HG03095 (cell line): Measurements from ENCODE around the gene FAHD1.
A peak's percentile ranks its signal among the peaks of the same experiment; 100 is the strongest.

Experiments
- ATAC-seq: cut with Tn5 transposase; IDR thresholded peaks from one replicate; pipeline ENCODE4 v1.9.1; 2021; ENCODE audit warnings: moderate library complexity; ENCODE audit not compliant: unreplicated experiment

Gene FAHD1

GRCh38 chr16:1826691-1827573 lies at the start of gene FAHD1, which contains the start of gene HAGH:
FAHD1 (plus strand) TSS chr16:1827206; CDS start chr16:1827239, 33 bp downstream.
HAGH (minus strand) TSS chr16:1826825; CDS start chr16:1826787, 38 bp downstream.
- ATAC-seq: peak; percentile 76

GRCh38 chr16:1777375-1778199 lies 49.4 kb upstream of the FAHD1 start:
- no peak for ATAC-seq

- no peak for ATAC-seq
Observed at GRCh38 chr16:1778200-1779179, 48.5 kb upstream of the FAHD1 start.

GRCh38 chr16:1779234-1779701 lies 47.7 kb upstream of the FAHD1 start:
- no peak for ATAC-seq

GRCh38 chr16:1779741-1780676 lies 47.0 kb upstream of the FAHD1 start:
- no peak for ATAC-seq

- ATAC-seq: no peak
Observed at GRCh38 chr16:1780677-1781072, 46.3 kb upstream of the FAHD1 start.

GRCh38 chr16:1781254-1781653 lies 45.8 kb upstream of the FAHD1 start:
- no peak for ATAC-seq

- no peak for ATAC-seq
Observed at GRCh38 chr16:1781758-1782407, 45.1 kb upstream of the FAHD1 start.

- ATAC-seq: peak; percentile 73
Observed at GRCh38 chr16:1782408-1783264, 44.4 kb upstream of the FAHD1 start, which contains the start of the genes NUBP2 and SPSB3. NUBP2 (plus strand) TSS chr16:1782960; CDS start chr16:1783021, 61 bp downstream. SPSB3 (minus strand) TSS chr16:1782571; CDS start chr16:1781483, 1,088 bp downstream.

GRCh38 chr16:1784977-1785845 lies 41.8 kb upstream of the FAHD1 start:
- no peak for ATAC-seq

- ATAC-seq: no peak
Observed at GRCh38 chr16:1785846-1786170, 41.2 kb upstream of the FAHD1 start.

GRCh38 chr16:1786242-1787055 lies 40.6 kb upstream of the FAHD1 start:
- no peak for ATAC-seq

GRCh38 chr16:1787056-1787321 lies 40.0 kb upstream of the FAHD1 start:
- no peak for ATAC-seq

GRCh38 chr16:1787322-1788094 lies 39.5 kb upstream of the FAHD1 start:
- ATAC-seq: no peak

GRCh38 chr16:1788095-1788707 lies 38.8 kb upstream of the FAHD1 start:
- ATAC-seq: no peak
